Smooth muscle cell of trachea (primary cell): ENCODE data around the gene P3H3. TPM values are rescaled to one million over a fixed set of nuclear protein-coding genes. Genes with fewer than 3 reads are reported as not detected.

Experiments
- total RNA-seq: library from RNA; depleted of rRNA; stranded (reverse); fragments of >200 nt; gene quantifications from 2 replicates; pipeline ENCODE4 v1.2.1, GENCODE V29; 2014

Gene P3H3
- total RNA-seq, result 121 and 150 TPM in 2 replicates

DNA sequence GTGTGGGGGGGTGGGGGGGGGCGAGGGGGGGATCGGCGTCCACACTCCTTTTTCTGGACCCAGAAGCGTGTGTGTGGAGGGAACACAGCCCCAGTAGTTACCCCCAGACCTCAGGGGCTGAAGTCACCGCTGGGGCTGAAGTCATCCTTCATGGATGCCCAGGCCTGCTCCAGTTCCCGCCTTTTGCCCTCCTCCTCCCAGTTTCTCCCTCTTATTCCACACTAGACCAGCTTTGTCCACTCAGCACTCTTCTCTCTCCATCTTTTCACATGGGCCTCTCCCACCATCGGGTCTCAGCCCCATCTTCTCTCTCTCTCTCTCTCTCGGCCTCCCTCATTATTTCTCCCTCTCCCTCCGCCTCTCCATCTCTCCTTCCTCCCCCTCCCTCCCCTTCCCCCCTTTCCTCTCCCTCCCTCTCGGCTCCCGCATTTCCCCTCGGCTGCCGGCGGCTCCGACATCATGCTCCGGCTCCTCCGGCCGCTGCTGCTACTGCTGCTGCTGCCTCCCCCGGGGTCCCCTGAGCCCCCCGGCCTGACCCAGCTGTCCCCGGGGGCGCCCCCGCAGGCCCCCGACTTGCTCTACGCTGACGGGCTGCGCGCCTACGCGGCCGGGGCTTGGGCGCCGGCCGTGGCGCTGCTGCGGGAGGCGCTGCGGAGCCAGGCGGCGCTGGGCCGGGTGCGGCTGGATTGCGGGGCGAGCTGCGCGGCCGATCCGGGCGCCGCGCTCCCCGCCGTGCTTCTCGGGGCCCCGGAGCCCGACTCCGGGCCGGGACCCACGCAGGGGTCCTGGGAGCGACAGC is at the start of gene P3H3:
Gene P3H3 (plus strand): TSS at position 426 of the 799 bp plus-strand sequence. CDS start 34 bp downstream, at position 460.

DNA sequence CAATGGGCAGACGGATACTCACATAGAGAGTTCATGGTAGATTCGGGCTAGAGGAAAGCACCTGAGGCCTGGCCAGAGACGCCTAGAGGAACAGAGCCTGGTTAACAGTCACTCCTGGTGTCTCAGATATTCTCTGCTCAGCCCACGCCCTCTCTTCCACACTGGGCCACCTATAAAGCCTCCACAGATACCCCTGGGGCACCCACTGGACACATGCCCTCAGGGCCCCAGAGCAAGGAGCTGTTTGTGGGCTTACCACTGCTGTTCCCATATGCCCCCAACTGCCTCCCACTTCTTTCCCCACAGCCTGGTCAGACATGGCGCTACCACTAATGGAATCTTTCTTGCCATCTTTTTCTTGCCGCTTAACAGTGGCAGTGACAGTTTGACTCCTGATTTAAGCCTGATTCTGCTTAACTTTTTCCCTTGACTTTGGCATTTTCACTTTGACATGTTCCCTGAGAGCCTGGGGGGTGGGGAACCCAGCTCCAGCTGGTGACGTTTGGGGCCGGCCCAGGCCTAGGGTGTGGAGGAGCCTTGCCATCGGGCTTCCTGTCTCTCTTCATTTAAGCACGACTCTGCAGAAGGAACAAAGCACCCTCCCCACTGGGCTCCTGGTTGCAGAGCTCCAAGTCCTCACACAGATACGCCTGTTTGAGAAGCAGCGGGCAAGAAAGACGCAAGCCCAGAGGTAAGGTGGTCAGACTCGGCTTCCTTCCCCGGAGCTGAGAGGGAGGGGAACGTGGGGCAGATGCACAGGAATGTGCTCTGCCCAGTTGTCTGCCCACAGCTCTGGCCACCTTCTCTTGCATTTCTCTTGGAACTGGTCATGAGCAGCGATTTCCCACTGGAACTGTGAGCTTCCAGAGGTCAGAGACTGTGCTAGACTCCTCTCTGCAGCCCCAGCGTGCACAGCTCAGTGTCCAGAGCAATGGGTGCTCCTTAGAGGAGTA is 39.0 kb upstream of the P3H3 start, which contains the start of gene CD4:
Gene CD4 (plus strand): TSS at position 557 of the 953 bp plus-strand sequence. CDS start 10,611 bp downstream, outside the sequence.

GRCh38 chr12:6821591-6822425 is 6.4 kb upstream of the P3H3 start, which contains the start of gene GPR162:
GPR162 (plus strand) TSS chr12:6821821; CDS start chr12:6823899, 2,078 bp downstream.

GRCh38 chr12:6840761-6841515 is 12.7 kb downstream of the P3H3 start, which contains the start of gene GNB3:
GNB3 (plus strand) TSS chr12:6840925; CDS start chr12:6841288, 363 bp downstream.

GRCh38 chr12:6851153-6851920 is 23.1 kb downstream of the P3H3 start, which contains the start of gene CDCA3:
CDCA3 (minus strand) TSS chr12:6851286; CDS start chr12:6850952, 334 bp downstream.

DNA sequence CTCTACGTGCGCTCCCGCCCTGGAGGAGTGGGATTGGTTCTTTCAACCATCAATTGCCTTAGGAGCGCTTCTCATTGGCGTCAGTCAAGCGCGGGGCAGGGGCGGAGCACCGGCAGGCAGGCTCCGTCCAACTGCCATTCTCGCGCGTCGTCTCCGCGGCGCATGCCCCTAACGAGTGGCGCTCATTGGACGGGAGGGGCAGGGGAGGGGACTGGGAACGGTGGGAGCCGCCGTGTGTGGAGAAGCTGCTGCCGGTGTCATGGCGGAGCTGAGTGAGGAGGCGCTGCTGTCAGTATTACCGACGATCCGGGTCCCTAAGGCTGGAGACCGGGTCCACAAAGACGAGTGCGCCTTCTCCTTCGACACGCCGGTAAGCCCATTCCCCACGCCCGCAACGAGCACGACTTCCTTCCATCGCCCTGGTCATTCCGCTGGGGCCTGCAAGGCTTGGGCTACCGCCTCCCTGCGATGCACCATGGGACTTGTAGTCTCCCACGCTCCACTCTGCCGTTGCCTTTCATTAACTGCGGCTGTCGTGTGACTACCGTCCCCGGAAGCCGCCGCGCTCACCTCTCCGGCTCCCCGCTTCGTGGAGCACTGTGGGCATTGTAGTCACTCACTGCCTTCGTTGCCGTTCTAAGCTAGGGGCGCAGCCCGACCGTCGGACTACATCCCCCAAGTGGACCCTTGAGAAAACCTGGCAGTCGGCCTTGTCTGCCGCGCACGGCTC is 23.9 kb downstream of the P3H3 start, which contains the start of gene USP5:
Gene USP5 (plus strand): TSS at position 230 of the 730 bp plus-strand sequence. CDS start 30 bp downstream, at position 260.

DNA sequence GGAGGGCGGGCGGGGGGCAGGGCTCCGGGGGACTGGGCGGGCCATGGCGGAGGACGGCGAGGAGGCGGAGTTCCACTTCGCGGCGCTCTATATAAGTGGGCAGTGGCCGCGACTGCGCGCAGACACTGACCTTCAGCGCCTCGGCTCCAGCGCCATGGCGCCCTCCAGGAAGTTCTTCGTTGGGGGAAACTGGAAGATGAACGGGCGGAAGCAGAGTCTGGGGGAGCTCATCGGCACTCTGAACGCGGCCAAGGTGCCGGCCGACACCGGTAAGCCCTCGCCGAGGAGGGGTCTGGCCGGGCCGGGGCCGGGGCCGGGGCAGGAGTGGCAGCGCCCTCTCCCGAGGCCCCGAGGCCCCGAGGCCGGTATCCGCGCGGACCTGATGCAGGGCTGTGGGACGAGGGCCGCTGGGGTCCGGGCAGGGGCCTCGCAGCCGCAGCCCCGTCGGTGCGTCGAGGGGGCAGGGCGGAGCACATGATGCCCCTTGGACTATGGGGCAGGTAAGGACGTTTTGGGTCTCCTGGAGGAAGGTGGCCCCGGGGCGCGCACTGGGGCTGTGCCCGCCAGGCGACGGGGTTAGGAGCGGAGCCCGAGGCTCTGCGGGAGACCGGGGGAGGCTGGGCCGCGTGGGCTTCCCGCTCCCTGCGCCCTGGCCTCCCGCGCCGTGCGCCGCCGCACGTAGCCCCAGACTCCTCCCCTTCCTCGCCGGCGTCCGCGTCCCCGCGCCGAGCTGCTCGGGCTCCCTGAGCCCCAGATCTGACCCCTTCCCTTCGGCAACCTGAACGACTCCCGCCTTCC is 39.4 kb downstream of the P3H3 start, which contains the start of gene TPI1:
Gene TPI1 (plus strand): TSS at position 119 of the 798 bp plus-strand sequence. CDS start 36 bp downstream, at position 155.

GRCh38 chr12:6873094-6874014 is 45.1 kb downstream of the P3H3 start, which contains the start of gene SPSB2:
SPSB2 (minus strand) TSS chr12:6873303; CDS start chr12:6872901, 402 bp downstream.

Other genes starting within 250 kb of the P3H3 start
- 255 and 275 TPM in 2 replicates for gene CHD4, start 221.0 kb upstream of the P3H3 start, total RNA-seq
- gene LPAR5, start 192.4 kb upstream of the P3H3 start, total RNA-seq, result not detected in 2 replicates
- 0.29 and 0.50 TPM in 2 replicates for gene ACRBP, start 181.0 kb upstream of the P3H3 start, total RNA-seq
- gene ING4, start 165.3 kb upstream of the P3H3 start, total RNA-seq, result 39.7 and 53.5 TPM in 2 replicates
- gene ZNF384, start 139.0 kb upstream of the P3H3 start, total RNA-seq, result 12.7 and 13.2 TPM in 2 replicates
- 0.33 and 1.0 TPM in 2 replicates for gene PIANP, start 127.6 kb upstream of the P3H3 start, total RNA-seq
- 83.2 and 106 TPM in 2 replicates for gene COPS7A, start 104.4 kb upstream of the P3H3 start, total RNA-seq
- gene MLF2, start 75.3 kb upstream of the P3H3 start, total RNA-seq, result 178 and 182 TPM in 2 replicates
- gene PTMS, start 62.0 kb upstream of the P3H3 start, total RNA-seq, result 39.2 and 99.2 TPM in 2 replicates
- 0.15 and 0.17 TPM in 2 replicates for gene LAG3, start 55.9 kb upstream of the P3H3 start, total RNA-seq
- 0.15 and 2.2 TPM in 2 replicates for gene CD4, start 38.9 kb upstream of the P3H3 start, total RNA-seq
- gene GPR162, start 6.6 kb upstream of the P3H3 start, total RNA-seq, result 6.1 and 6.8 TPM in 2 replicates
- gene GNB3, start 12.5 kb downstream of the P3H3 start, total RNA-seq, result 1.7 and 2.9 TPM in 2 replicates
- gene CDCA3, start 22.9 kb downstream of the P3H3 start, total RNA-seq, result 3.3 and 25.9 TPM in 2 replicates
- 97.8 and 134 TPM in 2 replicates for gene USP5, start 23.7 kb downstream of the P3H3 start, total RNA-seq
- gene TPI1, start 39.1 kb downstream of the P3H3 start, total RNA-seq, result 1,080 and 1,447 TPM in 2 replicates
- gene SPSB2, start 44.9 kb downstream of the P3H3 start, total RNA-seq, result 6.3 and 14.1 TPM in 2 replicates
- gene LRRC23, start 76.4 kb downstream of the P3H3 start, total RNA-seq, result 13.2 and 14.9 TPM in 2 replicates
- 20.1 and 29.3 TPM in 2 replicates for gene ENO2, start 86.2 kb downstream of the P3H3 start, total RNA-seq
- 16.9 and 31.9 TPM in 2 replicates for gene ATN1, start 99.6 kb downstream of the P3H3 start, total RNA-seq
- gene RNU7-1, start 115.4 kb downstream of the P3H3 start, total RNA-seq, result not detected in 2 replicates
- 61.5 and 94.6 TPM in 2 replicates for gene C12orf57, start 115.6 kb downstream of the P3H3 start, total RNA-seq
- gene PTPN6, start 122.9 kb downstream of the P3H3 start, total RNA-seq, result under 0.01 TPM in 1 of 2 replicates, not detected in the other
- gene PHB2, start 142.3 kb downstream of the P3H3 start, total RNA-seq, result 176 and 184 TPM in 2 replicates
- gene EMG1, start 142.5 kb downstream of the P3H3 start, total RNA-seq, result 35.2 and 55.0 TPM in 2 replicates
- 15.1 and 17.9 TPM in 2 replicates for gene LPCAT3, start 190.1 kb downstream of the P3H3 start, total RNA-seq
- gene C1S, start 232.3 kb downstream of the P3H3 start, total RNA-seq, result 307 and 827 TPM in 2 replicates